Measurements from ENCODE around the gene SCD5. TPM values are rescaled to one million over a fixed set of nuclear protein-coding genes. Genes with fewer than 3 reads are reported as not detected.

Gene SCD5
- polyA plus RNA-seq, 1 donor, result 10.4 TPM

GRCh38 chr4:82765134-82765533 lies 33.5 kb downstream of the SCD5 start:
- no peak for DNase-seq (ENCODE audit: low read depth)

DNA sequence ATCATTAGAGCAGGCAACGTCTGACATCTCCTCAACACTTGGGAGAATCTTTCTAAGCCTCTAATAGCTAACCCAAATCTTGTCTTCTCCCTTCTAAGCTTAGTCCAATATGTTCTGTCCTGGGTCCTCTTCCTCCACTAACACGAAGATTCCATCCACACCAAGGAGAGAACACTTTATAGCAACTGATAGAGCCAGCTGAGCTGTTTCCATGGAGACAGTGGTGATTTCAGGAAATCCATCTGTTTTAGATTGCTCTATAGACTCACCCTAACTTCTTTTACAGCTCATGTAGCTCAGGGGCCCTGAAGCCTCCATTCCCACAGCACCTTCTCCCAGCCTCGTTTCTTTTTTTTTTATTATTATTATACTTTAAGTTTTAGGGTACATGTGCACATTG lies 37.4 kb downstream of the SCD5 start:
- DNase-seq (ENCODE audit: low read depth), result peak; percentile 51

DNA sequence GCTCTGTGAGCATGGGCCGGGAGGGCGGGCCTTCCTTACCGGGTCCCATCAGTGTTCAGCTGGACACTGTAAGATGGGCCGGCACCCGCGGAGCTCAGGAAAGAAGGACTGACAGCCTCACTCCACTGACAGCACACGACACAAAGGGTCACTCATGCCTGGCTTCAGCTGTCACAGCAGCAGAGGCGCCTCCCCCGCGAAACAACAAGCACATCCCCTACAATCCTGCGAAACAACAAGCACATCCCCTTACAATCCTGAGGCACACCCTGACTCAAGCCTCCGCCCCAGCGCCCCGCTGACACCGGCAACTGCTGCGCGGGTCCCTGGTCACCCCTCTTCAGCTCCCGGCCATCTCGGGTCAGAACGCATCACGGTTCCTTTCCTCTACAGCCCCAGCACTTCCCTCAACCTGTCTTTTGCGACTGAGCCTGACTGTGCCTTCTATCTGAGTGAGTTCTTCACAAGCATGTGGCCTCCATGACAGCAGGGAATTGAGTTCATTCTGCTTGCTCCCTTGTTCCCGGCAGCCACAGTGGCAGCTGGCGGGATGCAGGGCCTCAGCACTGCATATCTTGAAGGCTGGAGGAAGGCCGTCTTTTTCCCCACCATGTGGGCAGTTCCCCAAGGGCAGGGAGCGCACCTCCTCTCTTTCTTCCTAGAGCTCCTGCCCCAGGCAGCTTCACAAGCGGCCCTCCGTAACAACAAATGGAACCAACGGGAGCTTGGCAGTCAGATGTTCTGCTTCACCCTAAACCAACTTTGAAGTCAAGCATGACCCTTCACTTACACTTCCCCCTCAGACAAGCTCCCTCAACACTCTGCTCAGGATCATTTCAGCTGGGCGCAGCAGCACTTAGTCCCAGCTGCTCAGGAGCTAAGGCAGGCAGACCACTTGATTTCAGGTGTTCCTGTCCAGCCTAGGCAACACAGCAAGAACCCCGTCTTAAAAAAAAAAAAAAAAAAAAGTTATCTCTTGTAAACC lies 39.6 kb downstream of the SCD5 start:
- DNase-seq (ENCODE audit: low read depth), result no peak

GRCh38 chr4:82756061-82756460 lies 42.5 kb downstream of the SCD5 start:
- DNase-seq (ENCODE audit: low read depth), result no peak

DNA sequence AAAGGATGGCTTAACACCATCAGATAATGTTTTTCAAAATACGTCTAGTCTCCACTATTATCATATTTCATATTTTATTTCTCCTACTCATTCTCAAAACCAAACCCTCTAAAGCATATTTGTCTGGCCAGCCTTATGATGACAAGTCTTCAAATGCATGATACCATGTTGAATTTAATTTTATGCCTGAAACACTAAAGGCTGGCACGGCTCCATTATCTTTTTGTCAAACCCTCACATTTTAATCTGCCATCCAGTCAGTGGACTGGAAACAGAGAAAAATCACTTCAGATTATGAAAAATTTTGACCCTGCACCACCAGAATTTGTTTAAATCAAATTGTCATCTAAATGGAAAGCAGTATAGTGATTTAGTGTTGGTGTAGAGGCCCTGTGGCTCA lies 42.9 kb downstream of the SCD5 start:
- no peak for DNase-seq (ENCODE audit: low read depth)

GRCh38 chr4:82754513-82755165 lies 44.0 kb downstream of the SCD5 start:
- DNase-seq (ENCODE audit: low read depth), result no peak

- DNase-seq (ENCODE audit: low read depth), result no peak
Observed at GRCh38 chr4:82753725-82754410, 44.7 kb downstream of the SCD5 start.

- no peak for DNase-seq (ENCODE audit: low read depth)
Observed at GRCh38 chr4:82753238-82753637, 45.4 kb downstream of the SCD5 start.

- no peak for DNase-seq (ENCODE audit: low read depth)
Observed at GRCh38 chr4:82748810-82749470, 49.7 kb downstream of the SCD5 start.

DNA sequence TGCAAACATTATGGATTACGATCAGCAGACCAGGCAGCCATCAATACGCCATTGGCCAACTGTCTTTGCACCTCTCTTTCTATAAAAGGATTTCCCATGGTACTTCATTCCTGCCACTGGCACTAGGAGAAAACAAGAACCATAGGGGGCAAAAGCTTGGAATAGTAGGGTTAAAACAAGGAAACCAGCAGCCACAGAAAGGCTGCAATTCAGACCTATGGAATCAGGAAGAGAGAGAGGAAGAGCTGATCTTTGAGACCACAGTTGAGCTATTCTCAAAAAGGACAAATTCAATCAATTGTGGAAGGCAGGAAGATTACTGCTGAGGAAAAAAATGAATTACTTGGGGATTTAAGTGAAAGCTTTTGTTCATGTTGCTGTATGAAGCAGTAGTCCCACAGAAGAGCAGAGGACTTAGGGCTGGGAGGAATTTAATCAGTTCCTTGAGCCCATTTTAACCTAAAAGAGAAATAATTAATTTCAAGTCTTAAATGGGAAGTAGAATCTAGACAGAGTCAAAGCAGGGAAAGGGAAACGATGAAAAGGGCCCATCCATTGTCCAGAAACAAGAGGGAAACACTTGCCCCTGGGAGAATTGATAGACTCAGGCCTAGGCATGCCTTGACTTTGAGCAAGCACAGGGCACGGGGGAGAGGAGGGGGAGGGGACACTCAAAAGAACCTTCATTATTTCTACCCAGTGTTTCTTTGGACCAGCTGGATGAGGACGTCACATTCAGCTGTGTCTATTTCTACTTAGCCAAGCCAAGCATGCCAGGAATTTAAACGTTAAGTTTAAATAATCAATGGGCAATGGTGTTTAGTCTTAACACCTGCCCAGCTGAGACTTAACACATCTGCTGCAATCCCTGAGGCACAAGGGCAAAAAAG lies 50.7 kb downstream of the SCD5 start:
- no peak for DNase-seq (ENCODE audit: low read depth)

GRCh38 chr4:82746705-82747574 lies 51.7 kb downstream of the SCD5 start:
- DNase-seq (ENCODE audit: low read depth), result no peak

- no peak for DNase-seq (ENCODE audit: low read depth)
Observed at GRCh38 chr4:82745173-82745842, 53.3 kb downstream of the SCD5 start.

GRCh38 chr4:82744284-82744968 lies 54.2 kb downstream of the SCD5 start:
- DNase-seq (ENCODE audit: low read depth), result no peak

DNA sequence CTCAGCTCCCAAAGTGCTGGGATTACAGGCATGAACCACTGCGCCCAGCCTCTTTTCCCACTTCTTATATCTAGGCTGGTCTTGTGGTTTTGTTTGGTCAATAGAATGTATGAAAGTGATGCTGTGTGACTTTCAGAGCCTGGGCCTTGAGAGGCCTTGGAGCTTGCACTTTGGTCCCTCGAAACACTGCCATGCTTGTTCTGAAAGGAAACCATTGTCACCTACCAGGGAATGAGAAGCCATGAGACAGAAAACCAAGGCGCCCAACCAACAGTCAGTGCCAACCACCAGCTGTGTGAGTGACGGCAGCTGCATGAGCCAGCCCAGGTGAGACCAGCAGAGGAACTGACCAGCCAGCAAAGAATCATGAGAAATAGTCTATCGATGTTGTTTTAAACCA lies 57.4 kb downstream of the SCD5 start:
- DNase-seq (ENCODE audit: low read depth), result no peak

- no peak for DNase-seq (ENCODE audit: low read depth)
Observed at GRCh38 chr4:82739287-82740190, 59.1 kb downstream of the SCD5 start.

DNA sequence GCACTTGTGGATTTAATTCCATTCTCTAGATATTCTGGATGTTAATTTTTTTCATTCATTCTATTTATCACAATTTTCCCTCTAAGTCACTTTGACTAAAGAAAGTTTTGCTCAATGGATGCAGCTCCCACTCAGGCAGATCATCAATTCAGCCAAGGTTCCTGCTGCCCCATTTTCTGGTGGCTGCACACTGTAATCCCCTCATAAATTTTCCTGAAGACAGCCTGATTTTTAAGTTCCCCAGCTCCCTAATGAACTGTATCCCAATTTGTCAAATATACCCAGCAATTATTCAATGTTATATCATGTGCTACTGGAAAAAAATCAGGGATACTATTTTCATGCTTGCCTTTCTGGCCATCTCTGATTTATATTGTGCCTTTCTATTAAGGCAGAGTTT lies 61.2 kb downstream of the SCD5 start:
- no peak for DNase-seq (ENCODE audit: low read depth)

- no peak for DNase-seq (ENCODE audit: low read depth)
Observed at GRCh38 chr4:82733636-82734035, 65.0 kb downstream of the SCD5 start.

- DNase-seq (ENCODE audit: low read depth), result no peak
Observed at GRCh38 chr4:82728301-82728700, 70.3 kb downstream of the SCD5 start.

All from forelimb muscle (tissue), 1 donor.